Measurements from ENCODE around the gene SPARC. TPM values are rescaled to one million over a fixed set of nuclear protein-coding genes. Genes with fewer than 3 reads are reported as not detected.

The SPARC gene
- total RNA-seq, 1 donor from 2014 or later = 158 TPM

DNA sequence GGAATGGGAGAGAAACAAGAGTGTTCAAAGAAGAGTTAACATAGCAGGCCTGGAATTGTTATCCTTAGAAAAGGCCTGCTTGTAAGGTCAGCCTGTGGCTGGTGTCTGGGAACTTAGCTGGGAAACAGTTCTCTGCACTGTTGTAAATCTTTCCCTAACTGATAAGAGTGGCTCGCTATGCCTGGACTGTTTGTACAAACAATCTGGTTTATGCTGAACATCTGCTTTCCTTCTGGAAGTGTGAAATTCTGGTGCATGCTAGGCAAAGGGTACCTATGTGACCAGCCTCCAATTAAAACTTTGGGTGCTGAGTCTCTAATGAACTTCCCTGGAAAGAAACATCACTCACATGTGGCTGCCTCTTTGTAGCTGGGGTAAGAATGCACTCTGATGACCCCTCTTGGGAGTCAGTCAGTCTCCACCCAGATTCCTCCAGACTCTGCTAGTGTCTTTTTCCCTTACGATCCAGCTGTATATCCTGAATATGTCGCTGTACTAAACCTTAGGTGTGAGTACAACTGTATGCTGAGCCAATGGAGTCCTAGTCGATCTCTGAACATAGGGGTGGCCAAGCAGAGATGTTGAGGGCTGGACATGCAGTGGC, 16.5 kb downstream of the SPARC start:
- Mint-ChIP-seq H3K4me1 (no peaks in the 10 kb centered on the region), H3K36me3 (peaks cover 41% of the 10 kb centered on the region), H3K27me3 (ENCODE audit: insufficient read depth, low read depth) (no peaks in the 10 kb centered on the region), H3K9me3 (no peaks in the 10 kb centered on the region), H3K27ac (no peak overlapping the region), H3K4me3 (no peak overlapping the region)
- Histone ChIP-seq H3K4me1 (no peaks in the 10 kb centered on the region), H3K27ac (no peak overlapping the region), H3K36me3 (no peaks in the 10 kb centered on the region), H2AFZ (replicated peaks) (no peak overlapping the region), H3K79me2 (ENCODE audit: low read depth) (no peaks in the 10 kb centered on the region), H3K4me2 (no peak overlapping the region), H3F3A (ENCODE audit: low read depth) (no peaks in the 10 kb centered on the region), H4K20me1 (ENCODE audit: low read depth) (no peaks in the 10 kb centered on the region), H3K9me3 (ENCODE audit: low read depth) (no peaks in the 10 kb centered on the region), H3K27me3 (no peaks in the 10 kb centered on the region), H3K9ac (no peak overlapping the region), H3K4me3 (no peak overlapping the region)
- TF ChIP-seq, protein P1, sequence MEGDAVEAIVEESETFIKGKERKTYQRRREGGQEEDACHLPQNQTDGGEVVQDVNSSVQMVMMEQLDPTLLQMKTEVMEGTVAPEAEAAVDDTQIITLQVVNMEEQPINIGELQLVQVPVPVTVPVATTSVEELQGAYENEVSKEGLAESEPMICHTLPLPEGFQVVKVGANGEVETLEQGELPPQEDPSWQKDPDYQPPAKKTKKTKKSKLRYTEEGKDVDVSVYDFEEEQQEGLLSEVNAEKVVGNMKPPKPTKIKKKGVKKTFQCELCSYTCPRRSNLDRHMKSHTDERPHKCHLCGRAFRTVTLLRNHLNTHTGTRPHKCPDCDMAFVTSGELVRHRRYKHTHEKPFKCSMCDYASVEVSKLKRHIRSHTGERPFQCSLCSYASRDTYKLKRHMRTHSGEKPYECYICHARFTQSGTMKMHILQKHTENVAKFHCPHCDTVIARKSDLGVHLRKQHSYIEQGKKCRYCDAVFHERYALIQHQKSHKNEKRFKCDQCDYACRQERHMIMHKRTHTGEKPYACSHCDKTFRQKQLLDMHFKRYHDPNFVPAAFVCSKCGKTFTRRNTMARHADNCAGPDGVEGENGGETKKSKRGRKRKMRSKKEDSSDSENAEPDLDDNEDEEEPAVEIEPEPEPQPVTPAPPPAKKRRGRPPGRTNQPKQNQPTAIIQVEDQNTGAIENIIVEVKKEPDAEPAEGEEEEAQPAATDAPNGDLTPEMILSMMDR (IDR thresholded peaks at IDR 0.05) = no peak
- TF ChIP-seq EZH2phosphoT487 (IDR thresholded peaks at IDR 0.05) (no peak), EZH2 (IDR thresholded peaks at IDR 0.05) (no peak)
- DNase-seq (ENCODE audit: low spot score) = no peak

DNA sequence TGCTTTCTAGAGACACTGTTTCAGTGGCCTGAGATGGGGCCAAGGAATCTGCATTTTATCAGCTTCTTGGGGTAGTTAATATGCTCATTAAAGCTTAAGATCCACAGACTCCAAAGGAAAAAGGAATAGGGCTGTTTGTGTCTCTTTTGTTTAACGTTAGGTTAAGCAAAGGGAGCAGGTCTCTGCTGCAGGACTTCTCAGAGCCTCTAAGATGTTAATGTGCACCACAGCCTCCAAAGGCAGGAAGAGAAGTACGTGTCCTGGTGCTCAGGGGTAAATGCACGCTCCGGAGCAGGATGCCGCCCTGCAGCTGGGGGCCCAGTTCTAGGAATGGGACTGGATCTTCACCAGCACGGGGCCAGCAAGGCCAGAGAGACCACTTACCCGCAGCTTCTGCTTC, 19.6 kb downstream of the SPARC start:
- Histone ChIP-seq H3K4me3 (no peak overlapping the region), H3F3A (ENCODE audit: low read depth) (no peaks in the 10 kb centered on the region), H3K36me3 (no peaks in the 10 kb centered on the region), H4K20me1 (ENCODE audit: low read depth) (no peaks in the 10 kb centered on the region), H3K27me3 (no peaks in the 10 kb centered on the region), H3K4me2 (no peak overlapping the region), H3K9ac (no peak overlapping the region), H3K9me3 (ENCODE audit: low read depth) (no peaks in the 10 kb centered on the region), H3K27ac (no peak overlapping the region), H3K4me1 (no peaks in the 10 kb centered on the region), H2AFZ (replicated peaks) (no peak overlapping the region), H3K79me2 (ENCODE audit: low read depth) (no peaks in the 10 kb centered on the region)
- Mint-ChIP-seq H3K27me3 (ENCODE audit: insufficient read depth, low read depth) (no peaks in the 10 kb centered on the region), H3K27ac (no peak overlapping the region), H3K36me3 (peaks cover 44% of the 10 kb centered on the region), H3K4me1 (no peaks in the 10 kb centered on the region), H3K4me3 (no peak overlapping the region), H3K9me3 (no peaks in the 10 kb centered on the region)
- no peak for TF ChIP-seq EZH2phosphoT487 (IDR thresholded peaks at IDR 0.05)
- TF ChIP-seq EZH2 (IDR thresholded peaks at IDR 0.05) = no peak
- TF ChIP-seq, protein P1 (IDR thresholded peaks at IDR 0.05) = no peak
- DNase-seq (ENCODE audit: low spot score) = no peak

DNA sequence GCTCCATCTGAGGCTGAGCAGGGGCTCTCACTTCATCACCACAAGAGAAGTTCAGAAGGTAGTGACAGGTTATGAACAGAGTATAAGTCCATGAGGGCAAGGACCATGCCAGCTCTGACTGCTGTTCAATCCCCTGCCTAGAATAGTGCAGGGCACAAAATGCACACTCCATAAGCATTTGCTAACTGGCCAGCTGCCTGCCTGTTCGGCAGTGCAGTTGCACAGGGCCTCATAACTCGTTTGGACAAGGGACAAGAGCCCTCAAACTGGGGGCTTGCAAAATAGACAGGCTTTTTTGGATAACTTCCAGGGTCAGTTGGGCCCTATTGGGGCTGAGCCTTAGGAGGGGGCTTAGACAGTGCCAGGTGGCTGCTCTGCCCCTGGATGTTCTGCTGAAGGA, 21.1 kb downstream of the SPARC start:
- H3K9me3 ChIP-seq (ENCODE audit: low read depth) = no peaks in the 10 kb centered on the region
- no peak overlapping the region for H2AFZ ChIP-seq (replicated peaks)
- no peak overlapping the region for H3K4me2 ChIP-seq
- H3K27ac ChIP-seq = no peak overlapping the region
- Mint-ChIP-seq H3K36me3 (peaks cover 36% of the 10 kb centered on the region), H3K9me3 (no peaks in the 10 kb centered on the region), H3K27ac (no peak overlapping the region), H3K27me3 (ENCODE audit: insufficient read depth, low read depth) (no peaks in the 10 kb centered on the region), H3K4me1 (peaks cover 6% of the 10 kb centered on the region), H3K4me3 (no peak overlapping the region)
- no peaks in the 10 kb centered on the region for H3K27me3 ChIP-seq
- no peak for DNase-seq (ENCODE audit: low spot score)
- no peak overlapping the region for H3K9ac ChIP-seq
- TF ChIP-seq EZH2 (IDR thresholded peaks at IDR 0.05) (no peak), EZH2phosphoT487 (IDR thresholded peaks at IDR 0.05) (no peak)
- TF ChIP-seq, protein P1 (IDR thresholded peaks at IDR 0.05) = no peak
- H4K20me1 ChIP-seq (ENCODE audit: low read depth) = no peaks in the 10 kb centered on the region
- no peak overlapping the region for H3K4me3 ChIP-seq
- no peaks in the 10 kb centered on the region for H3K4me1 ChIP-seq
- no peaks in the 10 kb centered on the region for H3F3A ChIP-seq (ENCODE audit: low read depth)
- no peaks in the 10 kb centered on the region for H3K36me3 ChIP-seq
- H3K79me2 ChIP-seq (ENCODE audit: low read depth) = no peaks in the 10 kb centered on the region
